Measurements from ENCODE around the gene PRR15. TPM values are rescaled to one million over a fixed set of nuclear protein-coding genes. Genes with fewer than 3 reads are reported as not detected.

Gene PRR15
- total RNA-seq, 2 donors from 2014 or later, result 2.3 to 4.7 TPM

DNA sequence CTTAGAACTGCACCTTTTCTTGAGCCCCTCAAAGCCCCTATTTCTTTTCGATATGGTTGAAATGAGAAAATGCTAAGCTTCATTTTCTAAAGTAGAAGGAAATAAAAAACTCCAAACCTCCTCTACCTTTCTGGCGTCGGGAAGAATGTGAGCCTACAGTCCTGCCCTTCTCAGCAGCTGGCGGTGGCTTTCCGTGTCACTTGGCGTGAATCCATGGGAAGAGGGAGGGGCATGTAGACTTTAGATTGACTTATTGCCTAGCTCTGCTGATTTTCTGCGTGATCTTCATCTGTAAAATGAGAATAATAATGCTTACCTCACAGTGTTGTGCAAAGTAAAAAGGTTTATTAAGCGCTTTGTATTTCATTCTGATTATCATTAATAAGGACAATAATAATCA lies 35.0 kb downstream of the PRR15 start:
- ATAC-seq (peak; percentile 35), DNase-seq (peak; percentile 45 to 70 (median 60))
- WGBS, 2 donors, result 37 to 40% methylated on average over 8 of the region's 8 CpGs
- Histone ChIP-seq H3K4me3 (no peak overlapping the region), H3K27ac (no peak overlapping the region), H3K27me3 (no peaks in the 10 kb centered on the region), H3K9me3 (no peaks in the 10 kb centered on the region), H3K36me3 (replicated peaks in 1 of 2; ENCODE audit: insufficient read depth in 1 of 2, low read depth in 2 of 2) (no peaks in the 10 kb centered on the region), H3K4me1 (no peaks in the 10 kb centered on the region)
- TF ChIP-seq CTCF (IDR thresholded peaks at IDR 0.05) (no peak), POLR2A (IDR thresholded peaks at IDR 0.05) (no peak)
- intact Hi-C loops (cut with DNase I), result no loop called here

- H3K27me3 ChIP-seq, result no peaks in the 10 kb centered on the region
- DNase-seq (no peak), ATAC-seq (no peak)
- TF ChIP-seq POLR2A (IDR thresholded peaks at IDR 0.05) (no peak), CTCF (IDR thresholded peaks at IDR 0.05) (no peak)
- no peaks in the 10 kb centered on the region for H3K36me3 ChIP-seq (replicated peaks in 1 of 2; ENCODE audit: insufficient read depth in 1 of 2, low read depth in 2 of 2)
- no peaks in the 10 kb centered on the region for H3K4me1 ChIP-seq
- WGBS, 2 donors, result 80 to 84% methylated on average over 2 of the region's 2 CpGs
- H3K9me3 ChIP-seq, result no peaks in the 10 kb centered on the region
- no peak overlapping the region for H3K27ac ChIP-seq
- H3K4me3 ChIP-seq, result no peak overlapping the region
- intact Hi-C loops (cut with DNase I), result no loop called here
These were observed 35.4 kb downstream of the PRR15 start for GRCh38 chr7:29599026-29599425.

DNA sequence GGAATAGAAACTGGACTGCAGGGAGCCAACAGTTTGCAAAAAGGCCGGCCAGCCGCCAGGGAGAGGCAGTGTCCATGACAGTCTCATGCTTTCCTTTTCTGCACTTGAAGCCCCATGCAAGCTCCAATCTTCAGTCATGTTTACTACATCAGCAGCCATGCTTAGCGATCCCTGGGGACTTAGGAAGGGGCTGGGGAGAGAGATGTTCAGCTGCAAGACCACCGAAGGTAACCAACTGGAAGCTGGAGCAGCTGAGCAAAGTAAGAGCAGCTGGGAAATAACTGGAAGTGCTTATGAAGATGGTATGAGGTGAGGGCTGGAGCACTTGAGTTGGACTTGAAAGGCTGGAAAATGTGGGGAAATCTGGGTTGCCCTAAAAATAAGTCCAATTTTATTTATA lies 37.0 kb downstream of the PRR15 start:
- no peaks in the 10 kb centered on the region for H3K36me3 ChIP-seq (replicated peaks in 1 of 2; ENCODE audit: insufficient read depth in 1 of 2, low read depth in 2 of 2)
- no peak for TF ChIP-seq POLR2A (IDR thresholded peaks at IDR 0.05)
- TF ChIP-seq CTCF (IDR thresholded peaks at IDR 0.05), result no peak
- no peaks in the 10 kb centered on the region for H3K9me3 ChIP-seq
- H3K4me3 ChIP-seq, result no peak overlapping the region
- intact Hi-C loops (cut with DNase I), result no loop called here
- H3K27ac ChIP-seq, result no peak overlapping the region
- no peaks in the 10 kb centered on the region for H3K4me1 ChIP-seq
- ATAC-seq (no peak), DNase-seq (no peak)
- 86 to 91% methylated on average over 4 of the region's 4 CpGs for WGBS, 2 donors
- H3K27me3 ChIP-seq, result no peaks in the 10 kb centered on the region

DNA sequence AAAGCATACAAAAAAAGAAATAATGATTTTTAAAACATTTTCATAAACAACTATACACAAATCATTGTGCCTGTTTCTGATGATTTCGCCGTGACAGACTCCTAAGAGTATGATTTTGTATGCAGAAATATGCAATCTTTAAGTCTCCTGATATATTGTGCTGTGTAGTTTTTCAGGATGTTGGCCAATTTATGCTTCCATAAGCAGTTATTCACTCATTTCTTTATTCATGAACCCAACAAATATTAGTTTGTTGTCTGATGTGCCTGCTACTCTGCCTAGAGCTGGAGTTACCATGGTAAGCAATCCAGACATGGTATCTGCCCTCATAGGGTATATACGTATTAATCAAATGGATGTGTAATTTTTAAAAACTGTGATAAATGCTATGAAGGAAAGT lies 40.4 kb downstream of the PRR15 start:
- WGBS, 2 donors, result 98% methylated on average over 3 of the region's 3 CpGs

More for the DNA sequence above, 40.4 kb downstream of the PRR15 start:
- Histone ChIP-seq H3K4me1 (peaks cover under 1% of the 10 kb centered on the region), H3K9me3 (no peaks in the 10 kb centered on the region), H3K27ac (no peak overlapping the region), H3K27me3 (no peaks in the 10 kb centered on the region), H3K36me3 (replicated peaks in 1 of 2; ENCODE audit: insufficient read depth in 1 of 2, low read depth in 2 of 2) (no peaks in the 10 kb centered on the region), H3K4me3 (no peak overlapping the region)
- no peak for TF ChIP-seq CTCF (IDR thresholded peaks at IDR 0.05)
- no peak for TF ChIP-seq POLR2A (IDR thresholded peaks at IDR 0.05)
- DNase-seq (no peak), ATAC-seq (no peak)
- intact Hi-C loops (cut with DNase I), result no loop called here
